NCI-H69 (cell line): ENCODE results near the gene ETFA.

Source experiments
- DNase-seq: peaks from one replicate; lab custom pipeline; 2025; lab: John Stamatoyannopoulos, UW

The ETFA gene

DNA sequence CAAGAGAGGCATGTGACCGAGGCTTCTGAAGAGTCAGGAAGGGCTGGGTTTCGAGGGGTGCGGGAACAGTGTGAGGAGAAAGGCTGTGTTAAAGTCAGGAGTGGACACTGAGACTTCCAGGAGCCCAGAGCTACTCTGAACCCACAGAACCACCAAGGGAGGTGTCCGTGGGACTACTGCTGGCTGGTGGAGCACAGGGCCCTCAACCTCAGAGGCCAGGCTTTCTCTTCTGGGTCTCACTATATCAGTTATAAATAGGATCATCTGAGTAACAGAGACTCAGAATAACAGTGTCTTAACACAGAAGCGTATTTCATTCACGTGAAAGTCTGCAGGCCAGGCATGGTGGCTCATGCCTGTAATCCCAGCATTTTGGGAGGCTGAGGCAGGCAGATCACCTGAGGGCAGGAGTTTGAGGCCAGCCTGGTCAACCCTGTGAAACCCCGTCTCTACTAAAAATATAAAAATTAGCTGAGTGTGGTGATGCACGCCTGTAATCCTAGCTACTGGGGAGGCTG, 137.9 kb downstream of the ETFA start:
- DNase-seq, result no peak

DNA sequence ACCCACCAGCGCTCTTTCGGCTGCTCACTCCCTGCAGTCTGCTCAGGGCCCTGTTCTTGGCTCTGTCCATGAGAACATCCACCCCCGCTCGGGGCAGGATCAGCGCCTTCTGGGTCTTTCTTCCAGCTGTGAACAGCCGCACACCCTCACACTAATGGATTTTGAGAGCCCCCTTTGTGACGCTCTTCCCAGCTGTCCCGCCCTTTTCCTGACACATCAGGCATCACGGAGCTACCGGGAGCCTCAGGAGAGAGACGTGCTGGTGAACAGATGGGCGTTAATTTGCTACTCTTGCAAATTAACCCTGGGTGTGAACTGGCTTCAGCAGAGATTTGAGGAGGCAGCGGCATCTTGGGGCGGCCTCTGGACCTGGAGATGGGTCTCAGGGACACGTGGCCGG, 138.5 kb downstream of the ETFA start:
- DNase-seq, result peak; percentile 50

DNA sequence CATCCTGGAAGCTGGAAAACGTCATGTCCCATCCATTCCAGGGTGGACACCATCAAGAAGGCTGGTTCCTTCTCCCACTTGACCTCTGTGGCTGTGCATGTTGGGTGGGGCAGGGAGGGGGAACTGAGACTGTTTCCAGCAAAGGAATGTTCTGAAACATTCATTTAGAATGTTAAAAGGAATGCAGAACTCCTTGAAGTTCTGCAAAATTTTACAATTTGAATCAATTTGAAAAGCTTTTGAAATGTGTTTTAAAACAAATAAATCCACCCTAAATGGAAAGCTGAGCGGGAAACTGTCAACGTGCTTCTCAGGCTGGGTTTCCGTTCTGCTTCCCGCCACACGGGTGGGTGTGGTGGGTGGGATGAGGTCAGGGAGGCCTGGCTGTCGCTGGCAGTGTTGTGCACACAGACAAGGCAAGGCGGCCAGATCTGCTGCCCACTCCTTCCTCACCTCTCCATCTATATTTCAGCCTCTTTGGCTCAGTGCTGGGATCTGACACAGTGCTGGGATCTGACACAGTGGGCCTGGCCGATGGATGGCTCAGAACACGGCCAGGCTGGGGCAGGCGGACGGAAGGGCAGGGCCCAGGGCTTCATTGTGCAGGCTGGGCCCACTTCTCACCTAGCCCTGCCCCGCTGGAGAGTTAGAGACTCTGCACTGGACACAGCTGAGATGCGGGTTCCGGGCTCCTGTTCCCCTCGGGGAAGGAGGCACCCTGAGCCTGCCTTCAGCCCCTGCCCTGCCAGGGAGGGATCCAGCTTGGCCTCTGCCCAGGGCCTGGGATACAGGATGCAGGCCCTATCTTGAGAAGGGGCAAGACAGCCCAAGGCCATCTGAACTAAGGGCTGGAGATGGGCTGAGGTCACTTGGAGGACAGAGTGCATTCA, 141.1 kb downstream of the ETFA start:
- DNase-seq, result no peak

DNA sequence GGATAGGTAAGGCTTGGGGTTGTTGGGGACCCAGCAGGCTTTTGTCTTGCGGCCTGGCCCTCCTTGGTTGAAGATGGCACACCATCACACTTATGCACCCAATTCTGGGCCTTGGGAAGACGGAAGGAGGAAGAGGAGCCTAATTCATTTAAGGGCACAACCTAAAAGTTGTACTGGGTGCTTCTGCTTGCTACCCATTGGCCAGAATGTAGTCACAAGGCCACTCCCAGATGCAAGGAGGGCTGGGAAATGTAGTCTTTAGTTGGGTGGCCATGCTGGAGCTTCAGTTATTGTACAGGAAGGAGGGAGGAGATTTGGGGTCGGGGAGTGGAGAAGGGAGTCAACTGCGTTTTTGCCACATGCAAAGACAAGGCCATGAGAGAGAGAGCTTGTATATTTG, 142.3 kb downstream of the ETFA start:
- DNase-seq, result no peak

DNA sequence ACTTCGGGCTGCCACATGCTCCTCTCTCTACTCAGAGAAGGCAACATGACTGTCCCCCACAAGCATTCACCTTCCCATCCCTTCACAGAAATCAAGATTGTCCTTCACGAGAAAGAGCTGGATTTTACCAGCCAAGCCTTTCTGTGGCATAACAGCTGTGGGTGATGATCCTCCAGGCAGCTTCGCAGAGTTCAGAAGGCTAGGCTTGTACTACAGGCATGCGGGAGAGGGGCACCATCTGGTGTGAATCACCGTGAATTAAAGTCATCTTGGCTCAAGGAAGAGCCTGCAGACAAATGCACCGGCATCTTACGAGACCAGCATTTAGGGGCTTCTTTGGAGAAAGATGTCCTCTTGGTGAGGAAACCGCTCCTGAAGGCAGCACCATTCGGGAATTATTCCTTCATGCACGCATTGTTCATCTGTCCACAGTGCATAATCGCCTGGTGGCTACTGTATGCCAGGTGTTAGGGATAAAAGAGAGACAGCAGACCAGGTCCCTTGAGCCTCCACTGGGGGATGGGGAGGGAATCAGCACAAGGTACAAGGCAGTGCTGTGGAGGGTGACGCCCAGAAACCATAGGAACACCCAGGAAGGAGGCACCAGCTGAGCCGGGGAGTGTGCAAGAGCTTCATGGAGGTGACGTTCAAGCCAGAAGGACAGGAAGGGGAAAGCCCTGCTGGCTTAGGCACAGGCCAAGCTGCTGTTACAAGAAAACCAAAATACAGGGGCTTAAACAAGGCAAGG, 142.9 kb downstream of the ETFA start:
- DNase-seq, result peak; percentile 42

DNA sequence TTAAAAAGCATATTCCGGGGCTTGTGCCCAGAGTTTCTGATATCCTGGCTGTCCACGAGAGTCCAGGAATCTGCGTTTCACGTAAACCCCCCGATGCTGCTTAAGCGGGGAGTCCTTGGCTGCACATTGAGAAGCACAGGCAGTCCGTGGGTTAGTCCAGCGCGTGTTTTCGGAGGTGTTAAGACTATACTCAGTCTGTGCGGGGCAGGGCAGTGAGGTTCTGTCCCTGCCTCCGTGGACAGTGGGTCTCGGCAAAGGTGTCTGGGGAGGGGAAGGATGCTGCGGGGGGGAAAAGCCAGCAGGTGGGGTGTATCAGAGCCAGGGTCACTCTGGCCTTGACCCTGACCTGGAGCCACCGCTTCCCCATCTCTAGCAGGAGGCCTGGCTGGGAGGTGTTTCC, 145.3 kb downstream of the ETFA start:
- no peak for DNase-seq
